ENCODE measurements around the gene ZNF331.

ZNF331 gene

DNA sequence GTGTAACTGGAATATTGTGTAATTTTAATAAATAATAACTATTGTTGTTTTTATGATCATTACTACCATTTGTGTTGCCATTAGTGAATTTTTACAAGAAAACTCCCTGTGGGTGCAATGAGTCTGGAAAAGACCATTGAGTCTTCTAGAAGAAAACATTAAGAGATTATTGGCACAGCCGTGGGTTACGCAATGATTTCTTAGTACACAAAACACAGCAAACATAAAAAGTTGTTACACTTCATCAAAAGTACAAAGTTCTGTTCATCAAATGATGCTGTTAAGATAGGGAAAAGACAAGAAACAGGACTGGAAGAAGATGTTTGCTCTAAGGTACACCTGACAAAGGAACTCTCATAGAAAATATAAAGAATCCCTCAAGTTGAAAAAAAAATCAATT, 41.6 kb downstream of the ZNF331 start:
- DNase-seq, result no peak

GRCh38 chr19:53580871-53581835, 43.2 kb downstream of the ZNF331 start:
- DNase-seq, result no peak

DNA sequence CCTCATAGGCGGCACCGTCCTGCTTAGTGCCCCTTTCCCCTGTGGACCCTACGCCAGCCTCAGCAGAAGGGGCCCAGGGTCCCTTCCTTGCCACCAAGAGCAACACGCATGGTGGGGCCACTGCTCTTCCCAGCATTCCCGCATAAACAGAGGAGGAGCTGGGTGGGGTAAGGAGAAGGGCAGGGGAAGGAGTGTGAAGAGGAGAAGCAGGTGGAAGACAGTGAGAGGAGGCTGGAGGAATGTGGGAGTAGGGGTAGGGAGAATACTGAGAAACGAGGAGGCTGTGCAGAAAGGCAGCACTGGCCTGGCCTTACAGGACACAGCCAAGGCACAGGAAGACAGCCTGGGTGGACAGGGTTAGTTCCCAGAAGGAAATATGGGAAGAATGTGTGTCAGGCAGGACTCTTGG, 43.9 kb downstream of the ZNF331 start:
- no peak for DNase-seq

DNA sequence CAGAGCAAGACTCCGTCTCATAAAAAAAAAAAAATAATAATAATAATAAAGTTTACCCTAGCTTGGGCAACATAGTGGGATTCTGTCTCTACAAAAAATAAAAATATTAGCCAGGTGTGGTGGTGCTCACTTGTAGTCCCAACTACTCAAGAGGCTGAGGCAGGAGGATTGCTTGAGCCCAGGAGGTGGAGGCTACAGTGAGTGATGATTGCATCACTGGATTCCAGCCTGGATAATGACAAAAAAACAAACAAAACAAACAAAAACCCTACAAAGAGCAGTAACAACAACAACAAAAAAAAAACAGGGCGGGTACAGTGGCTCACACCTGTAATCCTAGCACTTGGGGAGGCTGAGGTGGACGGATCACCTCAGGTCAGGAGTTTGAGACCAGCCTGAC, 45.2 kb downstream of the ZNF331 start:
- DNase-seq, result no peak

DNA sequence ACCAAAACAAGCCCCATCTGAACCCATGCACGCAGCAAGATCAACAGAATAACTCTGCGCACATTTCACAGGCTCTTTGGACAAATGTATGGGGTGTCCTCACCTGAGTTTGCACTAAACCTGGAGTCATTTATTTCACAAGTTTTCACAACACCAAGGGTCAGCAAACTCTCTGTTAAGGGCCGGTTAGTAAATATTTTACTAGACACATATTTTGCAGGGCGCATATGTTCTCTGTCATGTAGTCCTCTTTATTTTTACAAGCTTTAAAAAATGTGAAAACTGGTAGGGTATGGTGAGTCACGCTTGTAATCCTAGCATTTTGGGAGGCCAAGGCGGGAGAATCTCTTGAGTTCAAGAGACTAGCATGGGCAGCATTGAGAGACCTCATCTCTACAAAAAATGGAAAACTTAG, 48.3 kb downstream of the ZNF331 start:
- no peak for DNase-seq

GRCh38 chr19:53594811-53595509, 57.0 kb downstream of the ZNF331 start:
- no peak for DNase-seq

DNA sequence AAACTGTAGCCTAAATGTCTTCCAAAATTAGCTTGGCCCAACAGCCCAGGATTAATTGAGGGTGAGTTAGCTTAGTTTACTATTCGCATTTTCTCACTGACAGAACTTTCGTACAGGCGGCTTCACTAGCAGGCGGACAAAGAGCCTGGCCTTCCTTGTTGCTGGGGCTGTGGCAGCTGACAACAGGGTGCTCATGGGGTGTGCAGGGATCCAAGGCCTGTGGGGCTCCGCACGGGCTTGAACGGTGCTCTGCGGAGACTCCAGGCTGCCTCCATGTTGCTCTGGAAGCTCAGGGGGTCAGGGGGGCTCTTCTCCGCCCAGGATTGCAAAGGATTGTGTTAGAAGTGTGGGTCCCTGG, 57.5 kb downstream of the ZNF331 start:
- DNase-seq, result no peak

GRCh38 chr19:53596056-53596455, 58.1 kb downstream of the ZNF331 start:
- DNase-seq, result no peak

DNA sequence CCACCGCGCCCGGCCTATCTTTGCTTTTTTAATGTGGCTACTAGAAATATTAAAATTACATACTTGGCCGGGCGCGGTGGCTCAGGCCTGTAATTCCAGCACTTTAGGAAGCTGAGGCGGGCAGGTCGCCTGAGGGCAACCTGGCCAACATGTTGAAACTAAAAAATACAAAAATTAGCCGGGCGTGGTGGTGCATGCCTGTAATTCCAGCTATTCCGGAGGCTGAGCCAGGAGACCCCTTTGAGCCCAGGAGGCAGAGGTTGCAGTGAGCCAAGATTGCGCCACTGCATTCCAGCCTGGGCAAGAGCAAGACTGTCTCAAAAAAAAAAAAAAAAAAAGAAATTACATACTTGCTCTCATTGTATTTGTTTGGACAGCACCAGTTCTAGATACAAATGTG, 59.1 kb downstream of the ZNF331 start:
- no peak for DNase-seq

GRCh38 chr19:53598361-53598760, 60.4 kb downstream of the ZNF331 start:
- no peak for DNase-seq

DNA sequence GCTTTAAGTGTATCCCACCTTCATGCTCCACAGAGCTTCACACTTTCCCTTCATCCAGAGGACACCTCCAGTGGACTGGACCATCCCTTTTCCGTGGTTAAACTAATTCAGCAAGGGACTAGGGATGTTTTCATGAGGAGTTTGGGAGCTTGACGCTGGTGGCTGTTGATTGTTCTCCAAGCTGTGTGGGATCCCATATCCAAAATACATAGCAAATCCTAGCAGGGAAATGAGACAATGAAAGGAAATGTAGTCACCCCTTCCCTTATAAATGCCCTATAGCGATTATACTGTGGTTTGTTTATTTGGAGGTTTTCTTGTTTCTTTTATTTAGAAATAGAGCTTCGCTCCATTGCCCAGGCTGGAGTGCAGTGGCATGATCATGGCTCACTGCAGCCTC, 62.3 kb downstream of the ZNF331 start:
- DNase-seq, result no peak

DNA sequence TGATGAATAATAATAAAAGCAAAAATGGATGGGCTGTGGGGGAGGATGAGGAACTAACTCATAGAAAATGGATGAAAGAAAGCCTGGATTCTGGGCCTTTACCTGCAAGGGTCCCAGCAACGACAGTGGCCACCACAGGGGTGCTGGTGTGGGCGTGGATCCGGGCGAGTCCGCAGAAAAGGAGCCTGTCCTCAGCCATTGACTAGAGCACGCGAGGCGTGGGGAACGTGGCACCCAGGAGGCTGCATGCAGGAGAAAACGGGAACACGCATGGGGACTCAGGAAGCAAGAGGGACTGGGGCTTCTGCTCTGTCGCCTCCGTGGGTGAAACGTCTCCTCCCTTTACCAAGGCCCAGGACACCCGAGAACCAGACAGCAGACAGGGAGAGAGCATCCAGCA, 68.1 kb downstream of the ZNF331 start:
- DNase-seq, result no peak

DNA sequence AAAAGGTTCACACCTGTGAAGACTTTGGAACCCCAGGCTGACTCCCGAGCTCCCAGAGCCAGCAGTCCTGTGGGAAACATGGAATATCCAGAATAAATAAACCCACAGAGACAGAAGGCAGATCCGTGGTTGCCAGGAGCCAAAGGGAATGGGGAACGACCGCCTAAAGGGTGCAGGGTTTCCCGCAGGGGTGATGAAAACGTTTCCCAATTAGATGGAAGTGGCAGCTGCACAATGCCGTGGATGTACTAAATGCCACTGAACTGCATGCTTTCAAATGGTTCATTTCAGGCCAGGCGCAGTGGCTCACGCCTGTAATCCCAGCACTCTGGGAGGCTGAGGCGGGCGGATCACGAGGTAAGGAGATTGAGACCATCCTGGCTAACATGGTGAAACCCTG, 70.4 kb downstream of the ZNF331 start:
- no peak for DNase-seq

DNA sequence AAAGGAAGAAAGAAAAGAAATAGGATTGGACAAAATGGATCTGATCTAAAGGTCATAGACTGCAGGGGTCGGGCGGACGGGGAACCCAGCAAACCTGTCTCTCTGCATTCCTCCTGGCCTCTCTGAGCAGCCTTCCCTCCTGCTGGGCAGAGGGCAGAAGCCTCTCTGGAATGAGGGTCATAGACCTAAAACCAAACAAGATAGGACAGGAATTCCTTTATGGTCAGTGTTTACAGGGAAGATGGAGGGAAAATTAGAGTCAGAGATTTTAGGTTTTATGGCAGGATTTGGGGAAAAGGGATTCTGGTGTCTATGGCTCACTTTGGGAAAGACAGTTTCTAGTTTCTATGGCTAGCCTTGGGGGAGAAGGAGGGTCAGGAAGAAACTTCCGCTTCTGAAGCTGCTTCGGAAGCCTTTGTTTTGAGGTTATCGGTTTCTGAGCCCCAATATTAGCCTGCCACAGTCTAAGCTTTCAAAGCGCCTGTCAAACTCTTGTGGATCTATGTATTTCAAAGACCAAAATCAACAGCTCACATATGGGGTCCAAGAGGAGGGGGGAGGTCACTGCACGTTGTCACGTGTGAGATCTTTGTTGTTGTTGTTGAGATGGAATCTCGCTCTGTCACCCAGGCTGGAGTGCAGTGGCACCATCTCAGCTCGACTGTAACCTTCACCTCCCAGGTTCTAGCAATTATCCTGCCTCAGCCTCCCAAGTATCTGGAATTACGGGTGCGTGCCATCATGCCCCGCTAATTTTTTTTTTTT, 75.0 kb downstream of the ZNF331 start:
- no peak for DNase-seq

GRCh38 chr19:53621885-53622740, 84.2 kb downstream of the ZNF331 start:
- no peak for DNase-seq

DNA sequence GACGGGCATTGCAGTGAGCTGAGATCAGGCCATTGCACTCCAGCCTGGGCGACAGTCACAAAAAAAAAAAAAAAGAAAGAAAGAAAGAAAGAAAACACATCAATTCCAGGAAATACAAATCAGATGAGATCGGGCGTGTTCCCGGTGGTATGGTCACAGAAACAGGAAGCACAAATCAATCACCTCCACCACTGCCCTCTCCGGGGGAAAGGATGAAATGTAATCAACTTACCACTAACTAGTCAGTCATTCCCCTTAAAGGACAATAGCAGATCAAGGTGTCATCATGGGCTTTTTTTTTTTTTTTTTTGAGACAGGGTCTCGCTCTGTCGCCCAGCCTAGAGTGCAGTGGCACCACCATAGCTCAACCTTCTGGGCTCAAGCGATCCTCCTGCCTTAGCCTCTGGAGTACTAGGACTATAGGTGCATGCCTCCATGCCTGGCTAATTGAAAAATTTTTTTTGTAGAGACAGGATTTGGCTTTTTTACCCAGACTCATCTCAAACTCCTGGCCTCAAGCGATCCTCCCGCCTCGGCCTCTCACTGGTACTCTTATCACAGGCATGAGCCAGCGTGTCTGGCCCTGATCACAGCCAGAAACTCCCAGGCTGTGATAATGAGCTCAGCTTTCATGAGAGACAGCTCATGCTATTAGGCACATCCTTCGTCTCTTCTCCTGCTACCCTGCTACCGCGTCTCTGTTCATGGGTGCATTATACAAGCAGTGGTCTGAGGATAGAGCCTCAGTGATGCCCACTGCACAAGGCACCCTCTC, 87.0 kb downstream of the ZNF331 start:
- no peak for DNase-seq

DNA sequence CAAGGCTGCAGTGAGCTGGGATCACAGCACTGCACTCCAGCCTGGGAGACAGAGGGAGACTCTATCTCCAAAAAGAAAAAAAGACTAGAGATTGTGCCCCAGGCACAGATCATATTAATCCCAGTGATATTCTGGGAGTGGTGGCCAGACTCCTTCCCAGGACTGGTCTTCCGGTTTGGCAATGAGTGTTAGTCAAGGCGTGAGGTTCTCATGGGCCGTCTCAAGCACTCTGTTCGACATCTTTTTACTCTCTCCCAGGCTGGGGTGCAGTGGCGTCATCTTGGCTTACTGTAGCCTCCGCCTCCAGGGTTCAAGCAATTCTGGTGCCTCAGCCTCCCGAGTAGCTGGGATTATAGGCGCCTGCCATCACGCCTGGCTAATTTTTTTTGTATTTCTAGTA, 88.5 kb downstream of the ZNF331 start:
- DNase-seq, result no peak

- no peak for DNase-seq
These were observed 89.0 kb downstream of the ZNF331 start for GRCh38 chr19:53626976-53627375.

Measured in NCI-H1694 treated with DMSO at 0.1 percent for 48 hours (cell line).